Chondrocyte (in vitro differentiated cells): ENCODE data around the gene NECTIN4. TPM values are rescaled to one million over a fixed set of nuclear protein-coding genes. Genes with fewer than 3 reads are reported as not detected.

ENCODE experiments used
- DNase-seq: peaks from one replicate; pipeline ENCODE4 v3.0.0; 2021; ENCODE audit warnings: mixed read lengths, low spot score
- H3K27ac Mint-ChIP-seq: one replicate; pipeline ENCODE4 v1.8.0; 2021; ENCODE audit warnings: mild to moderate bottlenecking, moderate library complexity, mixed read lengths; ENCODE audit not compliant: unreplicated experiment
- H3K27me3 Mint-ChIP-seq: 2 replicates; pipeline ENCODE4 v1.8.0; 2021; ENCODE audit warnings: low read depth, mixed read lengths
- H3K36me3 Mint-ChIP-seq: 2 replicates; pipeline ENCODE4 v1.8.0; 2021; ENCODE audit warnings: low read depth, mixed read lengths
- H3K4me1 Mint-ChIP-seq: 2 replicates; pipeline ENCODE4 v1.8.0; 2021; ENCODE audit warnings: low read depth, mild to moderate bottlenecking, mixed read lengths
- H3K4me3 Mint-ChIP-seq: one replicate; pipeline ENCODE4 v1.8.0; 2021; ENCODE audit warnings: mild to moderate bottlenecking, moderate library complexity, mixed read lengths; ENCODE audit not compliant: unreplicated experiment
- H3K9me3 Mint-ChIP-seq: 2 replicates; pipeline ENCODE4 v1.8.0; 2021; ENCODE audit warnings: low read depth, mixed read lengths
- CTCF ChIP-seq: fragments of 200-600 bp; sonication (generic); IDR thresholded peaks from 2 replicates; pipeline ENCODE4 v1.5.0; 2021; ENCODE audit warnings: antibody characterized with exemption, mild to moderate bottlenecking, moderate library complexity
- total RNA-seq: library from RNA; stranded (reverse); gene quantifications from 3 replicates; pipeline ENCODE4 v1.2.1, GENCODE V29; 2021

The NECTIN4 gene
- total RNA-seq, 1 donor from 2014 or later = 0.12 TPM

GRCh38 chr1:161091093-161091492 lies 1.7 kb upstream of the NECTIN4 start:
- Mint-ChIP-seq H3K4me3 (no peak overlapping the region), H3K4me1 (no peaks in the 10 kb centered on the region), H3K27me3 (peaks cover 3% of the 10 kb centered on the region), H3K9me3 (no peaks in the 10 kb centered on the region), H3K36me3 (no peaks in the 10 kb centered on the region), H3K27ac (no peak overlapping the region)
- DNase-seq = peak; percentile 26
- no peak for TF ChIP-seq CTCF

DNA sequence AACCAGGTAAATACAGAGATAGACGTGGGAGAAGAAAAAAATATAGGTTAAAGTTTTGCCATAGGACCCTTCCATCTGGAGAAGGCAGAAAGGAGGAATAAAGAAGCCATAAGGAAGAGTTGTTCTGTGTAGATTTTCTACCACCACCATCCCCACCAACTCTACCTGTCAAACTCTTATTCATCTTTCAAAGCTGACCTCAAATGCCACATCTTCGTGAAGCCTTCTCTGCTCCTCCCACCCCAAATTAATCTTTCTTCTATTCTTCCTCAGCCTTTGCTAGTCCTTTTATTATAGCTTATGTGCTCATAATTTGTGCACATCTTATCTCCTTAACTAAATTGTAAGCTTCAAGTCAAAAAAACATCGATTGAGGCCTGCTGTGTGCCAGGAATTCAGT lies 1.3 kb upstream of the NECTIN4 start:
- Mint-ChIP-seq H3K9me3 (no peaks in the 10 kb centered on the region), H3K27me3 (peaks cover 3% of the 10 kb centered on the region), H3K27ac (no peak overlapping the region), H3K4me3 (no peak overlapping the region), H3K4me1 (no peaks in the 10 kb centered on the region), H3K36me3 (no peaks in the 10 kb centered on the region)
- no peak for TF ChIP-seq CTCF
- DNase-seq = no peak

GRCh38 chr1:161089938-161090337 lies 580 bp upstream of the NECTIN4 start:
- DNase-seq = no peak
- H3K9me3 Mint-ChIP-seq = no peaks in the 10 kb centered on the region
- peaks cover 5% of the 10 kb centered on the region for H3K4me1 Mint-ChIP-seq
- no peaks in the 10 kb centered on the region for H3K36me3 Mint-ChIP-seq
- H3K27me3 Mint-ChIP-seq = peaks cover 3% of the 10 kb centered on the region
- H3K4me3 Mint-ChIP-seq = no peak overlapping the region
- H3K27ac Mint-ChIP-seq = no peak overlapping the region
- TF ChIP-seq CTCF = no peak

- Mint-ChIP-seq H3K4me1 (peaks cover 16% of the 10 kb centered on the region), H3K27ac (no peak overlapping the region), H3K9me3 (no peaks in the 10 kb centered on the region), H3K27me3 (no peaks in the 10 kb centered on the region), H3K36me3 (no peaks in the 10 kb centered on the region), H3K4me3 (no peak overlapping the region)
- TF ChIP-seq CTCF = no peak
- DNase-seq = peak; percentile 33
Observed at GRCh38 chr1:161088587-161089110, 709 bp downstream of the NECTIN4 start.

GRCh38 chr1:161086457-161086856 lies 2.9 kb downstream of the NECTIN4 start:
- H3K4me1 Mint-ChIP-seq = peaks cover 24% of the 10 kb centered on the region
- no peak for TF ChIP-seq CTCF

More at GRCh38 chr1:161086457-161086856, 2.9 kb downstream of the NECTIN4 start:
- no peaks in the 10 kb centered on the region for H3K36me3 Mint-ChIP-seq
- no peaks in the 10 kb centered on the region for H3K9me3 Mint-ChIP-seq
- H3K27me3 Mint-ChIP-seq = no peaks in the 10 kb centered on the region
- H3K4me3 Mint-ChIP-seq = no peak overlapping the region
- DNase-seq = peak; percentile 39
- no peak overlapping the region for H3K27ac Mint-ChIP-seq
